ENCODE measurements around the gene GPRC5A.
"Not testable (repeated sequence)": the region's sequence is repeated elsewhere in the genome, so short reads cannot be mapped to it uniquely, and the experiment has no call there.

Gene GPRC5A

GRCh38 chr12:12891080-12891880, at the start of gene GPRC5A:
GPRC5A (plus strand) TSS chr12:12891562; CDS start chr12:12908250, 16,688 bp downstream.
- no peak for DNase-seq (ENCODE audit: low read depth)

- DNase-seq (ENCODE audit: low read depth), result no peak
Observed at GRCh38 chr12:12845794-12846243, 45.5 kb upstream of the GPRC5A start.

DNA sequence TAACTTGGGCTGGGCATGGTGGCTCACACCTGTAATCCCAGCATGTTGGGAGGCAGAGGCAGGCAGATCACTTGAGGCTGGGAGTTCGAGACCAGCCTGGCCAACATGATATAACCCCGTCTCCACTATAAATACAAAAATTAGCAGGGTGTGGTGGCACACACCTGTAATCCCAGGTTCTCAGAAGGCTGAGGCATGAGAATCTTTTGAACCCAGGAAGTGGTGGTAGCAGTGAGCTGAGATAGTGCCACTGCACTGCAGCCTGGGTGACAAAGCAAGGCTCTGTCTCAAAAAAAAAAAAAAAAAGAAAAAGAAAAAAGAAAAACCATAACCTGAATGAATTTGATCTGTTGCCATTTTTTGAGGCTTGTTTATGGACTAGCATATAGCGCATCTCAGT, 44.6 kb upstream of the GPRC5A start:
- not testable (repeated sequence) for DNase-seq (ENCODE audit: low read depth)

DNA sequence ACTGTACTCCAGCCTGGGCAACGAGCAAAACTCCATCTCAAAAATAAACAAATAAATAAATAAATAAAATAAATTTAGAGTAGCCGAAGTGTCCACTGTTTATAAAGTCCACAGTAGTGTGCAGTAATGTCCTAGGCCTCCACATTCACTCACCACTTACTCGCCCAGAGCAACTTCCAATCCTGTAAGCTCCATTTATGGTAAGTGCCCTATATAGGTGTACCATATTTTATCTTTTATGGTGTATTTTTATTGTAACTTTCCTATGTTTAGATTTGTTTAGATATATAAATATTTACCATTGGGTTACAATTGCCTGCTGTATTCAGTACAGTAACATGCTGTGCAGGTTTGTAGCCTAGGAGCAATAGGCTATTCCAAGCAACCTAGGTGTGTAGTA, 37.9 kb upstream of the GPRC5A start:
- DNase-seq (ENCODE audit: low read depth), result no peak

DNA sequence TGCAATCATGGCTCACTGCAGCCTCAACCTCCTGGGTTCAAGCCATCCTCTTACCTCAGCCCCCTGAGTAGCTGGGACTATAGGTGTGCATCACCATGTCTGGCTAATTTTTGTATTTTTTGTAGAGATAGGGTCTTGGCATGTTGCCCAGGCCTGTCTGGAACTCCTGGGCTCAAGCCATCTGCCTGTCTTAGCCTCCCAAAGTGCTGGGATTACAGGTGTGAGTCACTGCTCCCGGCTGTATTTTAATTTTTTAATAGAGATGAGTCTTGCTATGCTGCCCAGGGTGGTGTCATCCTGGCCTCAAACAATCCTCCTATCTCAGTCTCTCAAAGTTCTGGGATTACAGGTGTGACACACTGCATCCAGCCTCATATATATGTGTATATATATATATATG, 31.7 kb upstream of the GPRC5A start:
- no peak for DNase-seq (ENCODE audit: low read depth)

DNA sequence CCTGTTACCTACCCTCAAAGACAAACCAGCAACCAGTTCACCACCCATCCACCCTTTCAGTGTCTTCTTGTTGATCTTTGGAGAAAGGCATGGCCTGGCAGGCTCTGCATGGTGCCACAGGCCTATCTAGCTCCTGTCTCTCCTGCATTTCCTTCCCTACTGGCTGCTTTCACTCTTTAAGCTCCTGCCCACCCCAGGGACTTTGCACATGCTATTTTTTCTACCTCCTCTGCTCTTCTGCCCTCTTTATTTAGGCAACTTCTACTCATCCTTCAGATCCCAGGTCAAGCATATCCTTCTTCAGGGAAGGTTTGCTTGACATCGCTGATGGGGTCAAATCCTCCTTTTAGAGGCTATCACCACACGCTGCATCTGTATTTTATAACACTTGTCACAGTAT, 27.1 kb upstream of the GPRC5A start:
- no peak for DNase-seq (ENCODE audit: low read depth)

- DNase-seq (ENCODE audit: low read depth), result no peak
Observed at GRCh38 chr12:12868477-12869235, 22.7 kb upstream of the GPRC5A start.

GRCh38 chr12:12870465-12870864, 20.9 kb upstream of the GPRC5A start:
- no peak for DNase-seq (ENCODE audit: low read depth)

- DNase-seq (ENCODE audit: low read depth), result no peak
Observed at GRCh38 chr12:12871587-12872138, 19.7 kb upstream of the GPRC5A start.

GRCh38 chr12:12872139-12872933, 19.0 kb upstream of the GPRC5A start:
- no peak for DNase-seq (ENCODE audit: low read depth)

DNA sequence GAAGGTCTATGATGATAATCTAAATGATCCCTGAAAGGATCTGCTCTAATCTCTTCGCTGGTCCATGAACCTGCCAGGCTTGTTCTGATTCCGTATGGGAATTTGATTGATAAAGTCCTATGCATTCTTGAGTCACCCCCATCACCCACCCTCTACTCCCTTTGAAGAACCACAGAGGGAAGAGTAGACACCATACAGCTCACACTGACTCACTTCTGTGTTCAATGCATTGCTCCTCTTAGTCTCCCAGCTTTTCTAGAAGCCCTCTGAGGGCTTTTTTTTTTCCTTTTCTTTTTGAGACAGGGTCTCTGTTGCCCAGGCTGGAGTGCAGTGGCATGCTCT, 18.5 kb upstream of the GPRC5A start:
- no peak for DNase-seq (ENCODE audit: low read depth)

- no peak for DNase-seq (ENCODE audit: low read depth)
Observed at GRCh38 chr12:12874029-12874428, 17.3 kb upstream of the GPRC5A start.

GRCh38 chr12:12875301-12875700, 16.1 kb upstream of the GPRC5A start:
- not testable (repeated sequence) for DNase-seq (ENCODE audit: low read depth)

DNA sequence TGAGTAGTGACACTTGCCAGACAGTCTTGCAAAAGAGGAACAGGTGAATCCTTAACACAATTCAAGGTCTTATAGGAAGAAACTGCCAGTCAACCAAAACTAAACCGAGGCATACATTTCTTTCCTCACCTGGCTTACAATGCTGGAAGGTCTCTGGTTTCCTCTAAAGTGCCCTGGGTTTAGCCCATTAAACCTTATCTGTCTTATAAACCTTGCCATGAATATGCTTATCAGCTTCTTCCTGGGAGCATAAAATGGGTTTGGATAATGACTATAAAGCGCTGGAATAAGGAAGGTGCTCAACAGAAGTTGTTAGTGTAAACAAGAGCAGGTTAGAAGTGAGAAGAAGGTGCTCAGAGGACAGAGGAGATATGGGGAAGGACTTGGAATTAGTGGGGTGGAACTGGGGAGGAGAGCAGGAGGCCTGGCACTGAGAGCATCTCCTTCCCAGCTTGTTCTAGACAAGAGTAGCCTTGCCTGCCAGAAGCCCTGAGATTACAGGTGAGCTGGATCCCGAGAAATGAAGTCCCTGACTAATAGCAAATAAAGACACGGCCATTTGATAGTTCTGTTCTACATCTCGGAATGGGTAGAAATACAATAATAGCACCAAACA, 14.1 kb upstream of the GPRC5A start:
- no peak for DNase-seq (ENCODE audit: low read depth)

GRCh38 chr12:12877781-12878455, 13.4 kb upstream of the GPRC5A start:
- no peak for DNase-seq (ENCODE audit: low read depth)

- no peak for DNase-seq (ENCODE audit: low read depth)
Observed at GRCh38 chr12:12880537-12880936, 10.8 kb upstream of the GPRC5A start.

- no peak for DNase-seq (ENCODE audit: low read depth)
Observed at GRCh38 chr12:12881151-12881909, 10.0 kb upstream of the GPRC5A start.

GRCh38 chr12:12882288-12882687, 9.1 kb upstream of the GPRC5A start:
- no peak for DNase-seq (ENCODE audit: low read depth)

DNA sequence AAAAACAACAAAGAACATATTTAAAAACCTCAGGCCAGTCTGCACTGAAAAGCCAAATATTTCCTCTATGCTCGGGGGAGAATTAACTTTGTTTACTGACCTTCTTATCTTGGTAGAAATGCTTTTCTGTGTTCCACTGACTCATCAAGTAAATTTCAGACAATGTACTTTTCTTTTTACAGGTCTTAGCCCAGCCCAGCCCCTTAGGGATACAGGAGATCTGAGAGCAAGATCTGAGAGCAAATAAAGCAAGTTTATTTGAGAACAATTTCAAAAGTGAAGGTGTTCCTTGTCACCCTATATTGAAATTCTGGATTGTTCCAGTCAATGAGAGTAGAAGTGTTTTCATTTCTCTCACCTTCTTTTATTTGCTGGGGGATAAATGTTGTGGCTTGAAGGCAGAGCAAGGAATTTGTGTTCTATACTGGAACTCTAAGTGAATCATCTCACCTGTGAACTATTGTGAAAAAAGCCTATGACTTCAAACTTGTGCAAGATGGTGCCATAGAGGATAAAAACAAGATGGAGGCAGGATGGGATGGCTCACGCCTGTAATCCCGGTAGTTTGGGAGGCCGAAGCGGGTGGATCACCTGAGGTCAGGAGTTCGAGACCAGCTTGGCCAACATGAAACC, 7.9 kb upstream of the GPRC5A start:
- no peak for DNase-seq (ENCODE audit: low read depth)
